ENCODE data around the gene NFIB. TPM values are rescaled to one million over a fixed set of nuclear protein-coding genes. Genes with fewer than 3 reads are reported as not detected.

NFIB gene
- total RNA-seq, 2 donors from 2014 or later = 131 to 165 TPM

GRCh38 chr9:14278291-14278721, 35.6 kb downstream of the NFIB start:
- H3K9me3 ChIP-seq = no peaks in the 10 kb centered on the region
- 75% methylated on average over 5 of the region's 5 CpGs for WGBS
- no peak overlapping the region for H3K4me3 ChIP-seq
- no peaks in the 10 kb centered on the region for H3K4me1 ChIP-seq (replicated peaks)
- no peaks in the 10 kb centered on the region for H3K27me3 ChIP-seq (replicated peaks; ENCODE audit: insufficient read depth)
- intact Hi-C loops (cut with DNase I) = no loop called here
- H3K27ac ChIP-seq = no peak overlapping the region
- no peak for DNase-seq (ENCODE audit: low spot score)
- no peak for TF ChIP-seq POLR2A (IDR thresholded peaks at IDR 0.05)
- no peak for TF ChIP-seq POLR2AphosphoS5 (IDR thresholded peaks at IDR 0.05)
- TF ChIP-seq CTCF (IDR thresholded peaks at IDR 0.05) = no peak
- no peaks in the 10 kb centered on the region for H3K36me3 ChIP-seq

- Histone ChIP-seq H3K36me3 (no peaks in the 10 kb centered on the region), H3K27ac (no peak overlapping the region), H3K9me3 (no peaks in the 10 kb centered on the region), H3K27me3 (replicated peaks; ENCODE audit: insufficient read depth) (no peaks in the 10 kb centered on the region), H3K4me1 (replicated peaks) (no peaks in the 10 kb centered on the region), H3K4me3 (no peak overlapping the region)
- no peak for DNase-seq (ENCODE audit: low spot score)
- intact Hi-C loops (cut with DNase I) = no loop called here
- TF ChIP-seq POLR2A (IDR thresholded peaks at IDR 0.05) (no peak), POLR2AphosphoS5 (IDR thresholded peaks at IDR 0.05) (no peak), CTCF (IDR thresholded peaks at IDR 0.05) (no peak)
- 94% methylated on average over 3 of the region's 3 CpGs for WGBS
These were observed 36.2 kb downstream of the NFIB start for GRCh38 chr9:14277761-14278160.

GRCh38 chr9:14277244-14277643, 36.7 kb downstream of the NFIB start:
- TF ChIP-seq POLR2AphosphoS5 (IDR thresholded peaks at IDR 0.05) (peak; percentile 47), POLR2A (IDR thresholded peaks at IDR 0.05) (no peak)
- Histone ChIP-seq H3K4me1 (replicated peaks) (no peaks in the 10 kb centered on the region), H3K27me3 (replicated peaks; ENCODE audit: insufficient read depth) (no peaks in the 10 kb centered on the region), H3K4me3 (no peak overlapping the region), H3K36me3 (no peaks in the 10 kb centered on the region), H3K27ac (no peak overlapping the region), H3K9me3 (no peaks in the 10 kb centered on the region)
- DNase-seq (ENCODE audit: low spot score) = peak; percentile 23
- intact Hi-C loops (cut with DNase I) = no loop called here
- WGBS = 32% methylated on average over 8 of the region's 8 CpGs

GRCh38 chr9:14275331-14275730, 38.6 kb downstream of the NFIB start:
- H3K27me3 ChIP-seq (replicated peaks; ENCODE audit: insufficient read depth) = no peaks in the 10 kb centered on the region
- TF ChIP-seq POLR2A (IDR thresholded peaks at IDR 0.05) (no peak), CTCF (IDR thresholded peaks at IDR 0.05) (no peak), POLR2AphosphoS5 (IDR thresholded peaks at IDR 0.05) (no peak)
- no peak overlapping the region for H3K4me3 ChIP-seq
- no peaks in the 10 kb centered on the region for H3K36me3 ChIP-seq
- H3K27ac ChIP-seq = no peak overlapping the region
- no peaks in the 10 kb centered on the region for H3K4me1 ChIP-seq (replicated peaks)
- intact Hi-C loops (cut with DNase I) = no loop called here
- 94% methylated on average over 5 of the region's 5 CpGs for WGBS
- no peak for DNase-seq (ENCODE audit: low spot score)
- no peaks in the 10 kb centered on the region for H3K9me3 ChIP-seq

GRCh38 chr9:14273696-14274121, 40.2 kb downstream of the NFIB start:
- DNase-seq (ENCODE audit: low spot score) = no peak
- intact Hi-C loops (cut with DNase I) = no loop called here
- Histone ChIP-seq H3K4me3 (no peak overlapping the region), H3K4me1 (replicated peaks) (no peaks in the 10 kb centered on the region), H3K36me3 (no peaks in the 10 kb centered on the region), H3K27ac (peak overlapping the region in 1 of 2 donors; percentile 4), H3K9me3 (no peaks in the 10 kb centered on the region), H3K27me3 (replicated peaks; ENCODE audit: insufficient read depth) (no peaks in the 10 kb centered on the region)
- WGBS = 22% methylated on average over 4 of the region's 4 CpGs
- no peak for TF ChIP-seq POLR2AphosphoS5 (IDR thresholded peaks at IDR 0.05)
- TF ChIP-seq CTCF (IDR thresholded peaks at IDR 0.05) = no peak
- TF ChIP-seq POLR2A (IDR thresholded peaks at IDR 0.05) = no peak
